ENCODE data around the gene MSL3B.

The MSL3B gene

DNA sequence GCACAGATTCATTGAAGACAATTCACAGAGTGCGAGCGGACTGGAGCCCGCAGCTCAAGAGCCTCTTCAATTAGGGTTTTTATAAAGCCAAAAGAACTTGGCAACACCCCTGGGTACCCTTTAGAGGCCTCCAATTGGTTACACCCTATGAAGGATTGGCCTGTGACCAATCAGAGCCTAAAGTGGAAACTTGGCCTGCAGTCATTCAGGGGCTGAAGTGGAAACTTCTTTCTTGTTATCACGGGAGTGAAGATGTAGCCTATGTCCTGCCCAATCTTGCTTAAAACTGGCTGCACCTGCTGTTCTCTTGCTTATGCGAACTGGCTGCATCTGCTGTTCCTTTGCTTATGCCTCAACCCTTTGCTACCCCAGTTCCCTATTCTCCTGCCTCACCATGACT lies 12.0 kb downstream of the MSL3B start:
- DNase-seq (ENCODE audit: low read depth, low spot score) = no peak
- in situ Hi-C loops (cut with HindIII; ENCODE audit: low pct_unique_long_range_greater_than_20kb, low sequenced_read_pairs) = no loop called here

DNA sequence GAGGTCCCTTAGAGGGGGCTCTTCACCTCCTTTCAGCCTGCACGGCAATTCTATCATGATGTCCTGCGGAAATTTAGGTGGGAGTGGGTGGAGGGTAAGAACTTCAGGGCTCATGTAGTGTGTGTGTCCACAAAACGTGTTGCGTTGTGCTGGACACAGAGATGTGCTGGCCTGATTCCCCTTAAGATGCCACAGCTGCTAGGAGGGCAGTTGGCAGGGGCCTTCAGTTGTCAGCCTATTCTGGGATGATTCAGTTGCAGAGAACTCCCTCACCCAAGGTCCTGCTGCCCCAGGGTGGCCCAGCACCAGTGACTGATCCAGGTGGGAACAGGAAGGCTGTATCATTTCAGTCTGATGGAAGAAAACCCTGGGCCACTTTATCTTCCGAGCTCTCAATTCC lies 12.8 kb downstream of the MSL3B start:
- no peak for DNase-seq (ENCODE audit: low read depth, low spot score)
- in situ Hi-C loops (cut with HindIII; ENCODE audit: low pct_unique_long_range_greater_than_20kb, low sequenced_read_pairs) = no loop called here

DNA sequence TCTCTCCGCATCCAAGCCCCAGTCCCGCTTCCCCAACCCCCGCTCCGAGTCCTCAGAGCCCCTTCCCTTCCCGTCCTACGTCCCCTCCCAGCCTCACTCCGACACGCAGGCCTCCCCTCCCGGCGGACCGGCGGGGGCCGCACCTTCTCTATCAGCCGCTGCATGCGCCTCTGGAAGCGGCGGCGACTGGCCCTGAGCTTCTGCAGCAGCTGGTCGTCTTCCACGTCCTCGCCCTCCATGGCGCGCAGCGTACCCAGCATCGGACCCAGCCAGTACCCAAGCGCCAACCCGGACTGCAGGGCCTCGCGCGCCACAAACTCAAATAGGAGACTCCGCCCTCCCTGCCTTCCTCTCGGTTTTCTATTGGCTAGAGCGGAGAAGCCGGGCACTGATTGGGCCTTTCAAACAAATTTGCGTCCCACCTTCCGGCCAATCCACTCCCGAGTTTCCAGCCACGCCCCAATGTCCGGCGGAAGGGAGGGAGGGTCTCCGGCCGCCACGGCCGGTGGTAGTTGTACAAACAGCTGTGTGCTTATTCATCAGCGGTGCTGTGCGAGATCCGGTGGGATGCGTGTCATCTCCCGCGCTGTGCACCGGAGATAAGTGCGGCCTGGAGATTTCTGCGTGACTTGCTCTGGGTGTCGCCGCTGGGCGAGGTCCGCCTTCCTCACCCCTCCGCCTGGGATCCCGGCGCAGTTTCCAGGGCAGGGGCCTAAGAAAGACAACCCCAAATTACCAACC lies 13.8 kb downstream of the MSL3B start, which contains the start of gene HJURP:
TSS of gene HJURP (minus strand) at position 295 of the 741 bp plus-strand sequence. CDS start at position 260, 35 bp downstream.
- DNase-seq (ENCODE audit: low read depth, low spot score) = peak; percentile 96
- in situ Hi-C loops (cut with HindIII; ENCODE audit: low pct_unique_long_range_greater_than_20kb, low sequenced_read_pairs) = no loop called here

DNA sequence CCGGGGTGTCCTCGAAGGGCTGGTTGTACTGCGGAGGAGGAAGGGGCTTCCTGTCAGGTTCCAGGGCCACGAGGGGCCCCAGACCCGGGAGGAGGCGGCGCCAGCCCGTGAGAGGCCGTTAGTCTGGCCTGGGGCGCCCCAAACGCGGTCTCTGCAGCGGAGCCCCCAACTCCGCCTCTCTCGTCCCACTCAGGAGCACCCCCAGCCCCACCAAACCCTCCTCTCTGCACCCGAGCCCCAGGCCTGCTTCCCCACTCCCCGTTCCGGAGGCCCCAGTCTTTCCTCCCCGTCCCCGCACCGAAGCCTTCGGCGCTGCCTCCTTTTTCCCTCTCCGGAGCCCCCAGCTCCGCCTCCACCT lies 14.3 kb downstream of the MSL3B start:
- DNase-seq (ENCODE audit: low read depth, low spot score) = no peak
- in situ Hi-C loops (cut with HindIII; ENCODE audit: low pct_unique_long_range_greater_than_20kb, low sequenced_read_pairs) = no loop called here

DNA sequence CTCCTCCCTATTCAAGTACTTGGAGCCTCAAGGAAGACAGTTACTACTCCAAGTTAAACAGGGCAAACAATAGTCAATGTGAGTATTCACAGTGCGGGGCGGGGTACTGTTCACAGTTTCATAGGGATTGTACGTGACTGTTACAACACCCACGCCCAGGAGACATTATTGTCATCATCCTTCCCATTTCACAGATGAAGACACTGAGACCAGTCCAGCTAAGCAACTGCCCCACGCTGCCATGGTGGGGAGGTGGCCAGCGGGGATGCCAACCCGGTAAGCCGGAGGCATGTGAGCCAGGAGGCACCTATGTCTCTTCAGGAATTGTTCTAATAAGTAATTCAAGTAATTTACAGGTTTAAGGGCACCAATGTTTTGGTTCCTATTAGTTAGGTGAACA lies 14.8 kb downstream of the MSL3B start:
- in situ Hi-C loops (cut with HindIII; ENCODE audit: low pct_unique_long_range_greater_than_20kb, low sequenced_read_pairs) = no loop called here
- DNase-seq (ENCODE audit: low read depth, low spot score) = peak; percentile 24

DNA sequence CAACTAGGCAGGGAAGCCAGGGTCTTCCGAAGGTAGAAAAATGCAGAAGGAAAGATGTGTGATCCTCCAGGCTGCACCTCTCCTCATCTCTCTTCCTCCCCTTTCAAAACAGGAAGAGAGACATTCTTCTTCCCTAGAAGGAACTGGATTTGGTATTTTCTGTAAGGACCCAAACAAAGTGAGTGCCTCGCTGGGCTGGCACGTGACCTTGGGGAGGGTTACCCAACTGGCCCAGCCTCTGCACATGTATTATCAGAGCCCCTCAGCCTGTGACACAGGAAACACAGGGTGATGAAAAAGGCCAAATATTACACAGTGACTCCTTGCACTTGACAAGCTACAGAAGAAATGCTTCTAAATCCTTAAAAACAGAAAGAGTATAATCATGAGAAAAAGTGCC lies 16.1 kb downstream of the MSL3B start:
- in situ Hi-C loops (cut with HindIII; ENCODE audit: low pct_unique_long_range_greater_than_20kb, low sequenced_read_pairs) = no loop called here
- DNase-seq (ENCODE audit: low read depth, low spot score) = no peak

DNA sequence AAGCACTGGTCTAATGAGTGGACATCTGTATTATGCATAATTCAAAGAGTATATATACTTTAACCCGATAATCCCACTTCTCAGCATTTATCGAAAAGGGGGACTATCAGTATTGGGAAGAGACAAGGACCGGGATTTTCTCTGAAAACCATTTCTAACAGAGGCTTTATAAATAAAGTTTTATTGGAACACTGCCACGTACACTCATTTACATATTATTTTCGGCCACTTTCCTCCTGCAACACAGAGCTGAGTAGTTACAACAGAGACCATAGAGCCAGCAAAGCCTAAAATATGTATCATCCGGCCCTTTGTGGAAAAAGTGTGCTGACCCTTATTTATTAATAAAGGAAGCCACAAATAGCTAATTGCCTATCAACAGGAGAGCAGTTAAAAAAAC lies 17.0 kb downstream of the MSL3B start:
- in situ Hi-C loops (cut with HindIII; ENCODE audit: low pct_unique_long_range_greater_than_20kb, low sequenced_read_pairs) = no loop called here

DNA sequence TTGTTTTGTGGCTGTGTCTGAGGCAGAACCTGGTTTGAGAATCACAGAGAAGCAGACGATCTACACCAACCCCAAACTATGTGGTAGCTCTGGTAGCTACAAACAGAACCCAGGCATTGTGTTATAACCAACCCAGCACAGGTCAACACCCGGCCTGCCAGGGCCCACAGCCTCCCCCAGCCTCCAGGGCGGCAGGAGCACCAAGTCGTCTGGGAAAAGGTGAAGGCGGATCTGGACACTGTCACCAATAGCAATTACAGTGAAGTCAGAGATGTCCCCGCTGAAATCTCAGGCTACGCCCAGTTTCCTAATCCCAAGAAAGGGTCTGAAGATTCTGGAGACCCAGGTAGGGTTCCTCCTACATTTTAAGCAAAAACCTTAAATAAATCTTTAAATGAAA lies 17.4 kb downstream of the MSL3B start:
- in situ Hi-C loops (cut with HindIII; ENCODE audit: low pct_unique_long_range_greater_than_20kb, low sequenced_read_pairs) = no loop called here

More for the DNA sequence above, 17.0 kb downstream of the MSL3B start:
- DNase-seq (ENCODE audit: low read depth, low spot score) = no peak

DNA sequence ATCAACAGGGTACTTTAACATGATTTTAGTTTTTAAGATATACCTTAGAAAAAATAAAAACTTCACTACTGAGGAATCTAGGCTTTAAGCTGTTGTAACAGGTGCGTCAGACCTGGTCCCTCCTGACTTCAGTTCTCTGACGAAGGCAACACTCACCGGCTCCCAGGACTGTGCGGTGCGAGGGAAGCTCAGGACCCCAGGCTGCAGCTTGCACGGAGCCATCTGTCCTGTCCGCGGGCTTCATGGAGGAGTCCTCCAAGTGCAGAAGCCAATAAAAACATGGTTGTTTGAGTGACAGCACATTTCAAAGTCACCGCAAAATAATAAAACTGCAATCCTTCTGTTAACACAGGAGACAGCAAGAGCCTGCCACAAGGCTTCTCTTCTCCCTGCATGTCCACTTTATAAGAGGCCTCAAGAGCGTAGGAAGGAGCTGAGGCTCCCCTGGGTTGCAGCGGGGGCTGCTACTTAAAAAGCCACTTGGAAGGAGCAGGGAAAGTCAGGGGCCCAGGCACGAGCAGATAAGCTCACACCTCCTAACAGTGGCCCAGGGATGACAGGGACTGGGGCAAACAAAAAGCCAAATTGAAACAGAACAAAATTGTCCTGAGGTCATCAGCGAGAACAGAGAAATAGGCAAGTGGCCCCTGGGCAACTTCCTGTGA lies 18.4 kb downstream of the MSL3B start:
- no peak for DNase-seq (ENCODE audit: low read depth, low spot score)
- in situ Hi-C loops (cut with HindIII; ENCODE audit: low pct_unique_long_range_greater_than_20kb, low sequenced_read_pairs) = no loop called here

More for the DNA sequence above, 17.4 kb downstream of the MSL3B start:
- DNase-seq (ENCODE audit: low read depth, low spot score) = no peak

DNA sequence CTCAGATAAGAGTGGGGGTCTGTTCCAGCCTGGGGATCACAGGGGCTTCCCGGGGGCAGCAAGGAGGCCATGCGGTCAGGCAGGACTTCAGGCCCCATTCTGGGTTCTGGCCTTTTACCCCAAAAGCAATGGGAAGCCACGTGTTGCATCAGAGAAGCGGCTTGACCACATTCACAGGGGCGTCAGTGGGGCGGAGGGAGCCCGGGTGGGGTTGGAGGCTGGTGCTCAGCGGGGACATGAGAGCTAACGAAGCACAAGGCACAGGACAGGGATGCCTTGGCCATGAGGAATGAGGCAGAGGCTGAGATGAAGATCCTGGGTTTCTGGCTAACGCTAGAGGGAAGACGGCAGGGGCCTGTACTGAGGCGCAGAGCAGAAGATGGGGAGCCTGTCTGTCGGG lies 19.9 kb downstream of the MSL3B start:
- no peak for DNase-seq (ENCODE audit: low read depth, low spot score)
- in situ Hi-C loops (cut with HindIII; ENCODE audit: low pct_unique_long_range_greater_than_20kb, low sequenced_read_pairs) = no loop called here

DNA sequence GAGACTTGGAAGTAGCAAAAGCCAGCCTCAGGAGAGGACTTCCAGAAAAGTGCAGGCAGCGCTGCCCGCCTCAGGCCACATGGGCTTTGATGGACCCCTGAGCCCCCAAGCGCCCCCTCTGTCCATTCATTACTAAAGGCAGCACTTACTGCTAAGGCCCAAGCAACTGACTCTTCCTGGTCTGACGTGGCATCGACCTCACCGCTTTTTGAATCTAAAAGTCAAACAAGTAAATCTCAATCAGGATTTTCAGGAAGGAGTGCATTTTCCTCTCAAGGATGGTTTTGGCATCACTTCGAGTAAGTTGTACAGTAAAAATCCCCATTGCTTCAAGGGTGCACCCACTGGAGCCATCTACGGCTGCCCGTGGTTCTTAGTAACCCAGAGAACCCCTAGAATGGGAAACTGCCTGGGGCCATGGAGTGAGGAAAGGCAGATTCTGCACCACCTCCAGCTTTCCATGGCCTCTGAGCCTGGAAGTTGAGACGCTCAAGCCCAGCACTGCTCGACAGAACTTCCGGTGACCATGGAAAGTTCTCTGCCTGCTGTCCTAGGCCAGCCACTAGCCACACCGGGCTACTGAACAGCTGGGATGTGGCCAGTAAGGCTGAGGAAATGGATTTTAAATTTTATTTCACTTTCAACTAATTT lies 20.8 kb downstream of the MSL3B start:
- in situ Hi-C loops (cut with HindIII; ENCODE audit: low pct_unique_long_range_greater_than_20kb, low sequenced_read_pairs) = no loop called here
- no peak for DNase-seq (ENCODE audit: low read depth, low spot score)

DNA sequence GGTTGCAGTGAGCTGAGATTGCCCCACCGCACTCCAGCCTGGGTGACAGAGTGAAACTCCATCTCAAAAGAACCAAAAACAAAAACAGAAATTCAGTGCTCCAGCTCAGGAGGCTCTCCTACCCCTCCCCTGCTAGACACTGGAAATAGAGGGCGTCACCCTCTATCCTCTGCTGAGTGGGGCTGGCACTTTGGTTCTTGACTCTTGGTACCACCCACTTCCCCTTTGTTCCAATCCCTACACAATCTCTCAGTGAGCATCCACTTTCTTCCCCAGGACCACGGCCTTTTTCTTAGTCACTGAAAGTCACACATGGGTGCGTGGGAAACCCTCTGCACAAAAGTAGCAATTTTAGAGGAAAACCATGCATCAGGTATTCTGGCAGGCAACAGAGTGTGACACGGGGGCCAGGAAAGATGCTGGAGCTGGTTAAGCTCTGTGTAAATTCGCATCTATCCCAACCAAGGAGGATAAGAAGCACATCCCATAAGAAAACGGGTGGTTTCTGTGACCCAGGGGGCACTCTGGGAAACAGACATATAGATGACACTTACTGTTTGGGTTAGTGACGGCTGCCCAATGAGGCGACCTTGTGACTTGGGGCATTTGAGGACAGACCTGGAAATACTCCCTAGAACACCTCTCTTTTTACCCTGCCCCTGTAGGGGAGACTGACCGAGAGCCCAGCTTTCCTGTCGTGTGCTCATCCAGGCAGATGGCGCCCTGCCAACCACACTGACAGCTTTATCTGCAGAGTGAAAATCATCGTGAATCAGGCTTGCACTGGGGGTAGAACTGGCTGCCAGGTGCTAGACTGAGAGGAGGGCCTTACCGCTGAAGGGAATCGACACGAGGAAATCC lies 21.6 kb downstream of the MSL3B start:
- no peak for DNase-seq (ENCODE audit: low read depth, low spot score)
- in situ Hi-C loops (cut with HindIII; ENCODE audit: low pct_unique_long_range_greater_than_20kb, low sequenced_read_pairs) = no loop called here

DNA sequence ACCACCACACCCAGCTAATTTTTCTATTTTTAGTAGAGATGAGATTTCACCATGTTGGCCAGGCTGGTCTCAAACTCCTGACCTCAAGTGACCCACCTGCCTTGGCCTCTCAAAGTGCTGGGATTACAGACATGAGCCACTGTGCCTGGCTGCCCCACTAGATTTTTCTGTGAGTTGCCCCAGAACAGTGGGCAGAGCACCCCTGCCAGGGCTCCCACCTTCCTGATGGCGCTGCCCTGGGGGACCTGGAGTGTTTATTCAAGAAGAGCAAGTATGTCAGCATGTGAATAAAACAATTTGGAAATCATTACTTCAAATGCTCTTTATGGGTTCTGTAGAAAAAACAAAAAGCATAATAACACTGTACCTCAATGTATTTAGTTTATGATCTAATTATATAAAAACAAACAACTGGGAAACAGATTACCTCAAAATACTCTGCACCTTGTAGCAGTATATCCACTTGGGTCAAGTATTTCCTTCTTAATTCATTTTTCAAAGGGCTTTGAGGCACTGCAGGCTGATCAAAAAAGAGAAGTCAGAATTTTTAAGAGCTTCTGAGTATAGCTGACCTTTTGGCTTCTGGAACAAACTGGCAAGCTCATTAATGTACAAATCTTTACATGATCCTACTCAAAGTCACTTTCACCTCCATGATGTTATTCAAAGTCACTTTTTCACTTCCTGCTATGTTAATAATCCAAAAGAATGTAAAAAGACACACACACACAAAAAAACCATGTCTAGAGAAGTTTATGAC lies 22.7 kb downstream of the MSL3B start:
- in situ Hi-C loops (cut with HindIII; ENCODE audit: low pct_unique_long_range_greater_than_20kb, low sequenced_read_pairs) = no loop called here
- no peak for DNase-seq (ENCODE audit: low read depth, low spot score)

DNA sequence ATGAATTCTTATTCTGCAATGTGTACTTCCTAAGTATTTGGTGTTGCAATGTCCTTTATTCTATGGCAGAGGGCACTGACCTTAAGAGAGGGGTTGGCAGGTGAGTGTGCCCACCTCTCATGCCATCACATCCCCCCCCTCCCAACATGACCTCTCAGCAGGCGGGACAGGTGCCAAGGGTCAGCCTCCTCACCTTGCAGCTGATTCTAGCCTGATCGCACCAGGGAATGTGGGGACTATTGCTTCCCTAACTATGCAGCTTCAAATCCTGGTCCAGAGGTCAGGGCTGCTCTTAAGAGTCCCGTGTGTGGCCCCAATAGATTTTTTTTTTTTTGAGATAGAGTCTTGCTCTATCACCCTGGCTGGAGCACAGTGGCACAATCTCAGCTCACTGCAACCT lies 23.4 kb downstream of the MSL3B start:
- DNase-seq (ENCODE audit: low read depth, low spot score) = no peak
- in situ Hi-C loops (cut with HindIII; ENCODE audit: low pct_unique_long_range_greater_than_20kb, low sequenced_read_pairs) = no loop called here

DNA sequence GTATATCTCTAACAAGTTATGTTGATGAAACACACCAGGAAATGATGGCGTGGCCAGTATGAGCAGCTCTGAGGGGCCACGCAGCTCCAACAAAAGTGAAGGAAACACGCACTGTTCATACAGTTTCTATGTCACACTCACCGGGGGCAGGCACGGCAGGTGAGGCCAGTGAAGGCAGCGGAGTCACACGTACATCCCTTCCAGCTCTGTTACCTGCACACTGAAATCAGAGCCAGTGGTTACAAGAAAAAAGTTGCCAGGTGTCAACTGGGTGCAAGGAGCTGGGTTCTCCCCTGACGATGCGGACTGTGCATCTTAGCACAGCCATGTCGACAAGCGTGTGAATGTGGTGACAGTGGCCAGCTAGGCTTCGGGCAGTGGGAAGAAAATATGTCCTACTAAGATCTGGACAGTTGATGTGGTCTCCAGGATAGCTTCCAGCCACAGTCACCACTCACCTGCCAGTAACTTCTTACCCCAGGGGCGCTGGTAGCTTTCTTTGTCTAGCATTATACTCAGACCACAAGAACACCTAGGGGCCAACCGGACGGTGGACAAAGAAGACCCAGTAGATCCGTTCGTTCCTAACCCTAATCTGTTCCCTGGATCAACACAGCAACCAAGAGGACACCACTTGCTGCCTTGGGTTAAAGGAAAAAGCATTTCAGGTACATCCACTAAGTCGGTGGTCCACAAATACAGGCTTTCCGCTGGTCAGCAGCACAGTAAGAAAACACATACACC lies 23.9 kb downstream of the MSL3B start:
- in situ Hi-C loops (cut with HindIII; ENCODE audit: low pct_unique_long_range_greater_than_20kb, low sequenced_read_pairs) = no loop called here
- DNase-seq (ENCODE audit: low read depth, low spot score) = no peak

DNA sequence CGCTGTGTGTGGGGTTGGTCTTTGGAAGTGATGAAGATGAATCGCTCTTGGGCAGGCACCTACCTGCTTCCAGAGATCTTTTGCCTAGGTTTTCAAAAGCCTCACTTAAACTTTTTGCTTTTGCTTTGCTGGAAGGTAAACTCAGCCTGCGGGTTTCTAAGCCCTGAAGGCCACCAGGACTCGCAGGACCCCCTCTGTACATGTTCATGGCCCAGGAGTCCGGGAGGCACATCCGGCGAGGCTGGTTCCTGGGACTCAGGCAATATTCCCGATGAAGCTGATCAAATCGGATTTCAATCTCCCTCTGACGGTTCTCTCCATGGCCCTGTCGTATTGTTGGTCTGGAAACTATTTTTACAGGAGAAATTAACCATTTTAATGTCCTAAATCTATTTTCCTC lies 27.0 kb downstream of the MSL3B start:
- DNase-seq (ENCODE audit: low read depth, low spot score) = no peak
- in situ Hi-C loops (cut with HindIII; ENCODE audit: low pct_unique_long_range_greater_than_20kb, low sequenced_read_pairs) = no loop called here

DNA sequence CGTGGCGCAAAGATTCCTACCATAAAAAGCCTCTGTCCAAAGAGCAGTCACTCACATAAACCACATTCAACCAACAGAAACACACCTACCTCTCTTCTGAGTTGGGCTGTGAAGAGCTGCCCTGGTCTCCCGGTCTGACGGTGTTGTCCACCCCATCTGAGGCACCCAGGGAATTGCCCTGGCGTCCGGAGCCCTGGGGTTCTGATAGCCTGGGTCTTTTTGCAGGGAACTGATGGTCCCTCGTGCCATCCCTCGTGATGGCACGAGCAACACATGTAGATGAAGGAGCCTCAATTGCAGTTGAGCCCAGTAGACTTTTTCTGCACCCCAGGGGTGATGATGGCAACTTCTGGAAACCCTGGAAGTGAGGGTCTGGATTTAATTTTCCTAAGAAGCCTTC lies 27.7 kb downstream of the MSL3B start:
- in situ Hi-C loops (cut with HindIII; ENCODE audit: low pct_unique_long_range_greater_than_20kb, low sequenced_read_pairs) = no loop called here

More for the DNA sequence above, 27.7 kb downstream of the MSL3B start:
- no peak for DNase-seq (ENCODE audit: low read depth, low spot score)
